ENCODE data around the gene CEP295NL.
"Not testable (repeated sequence)": the region's sequence is repeated elsewhere in the genome, so short reads cannot be mapped to it uniquely, and the experiment has no call there.

The CEP295NL gene

DNA sequence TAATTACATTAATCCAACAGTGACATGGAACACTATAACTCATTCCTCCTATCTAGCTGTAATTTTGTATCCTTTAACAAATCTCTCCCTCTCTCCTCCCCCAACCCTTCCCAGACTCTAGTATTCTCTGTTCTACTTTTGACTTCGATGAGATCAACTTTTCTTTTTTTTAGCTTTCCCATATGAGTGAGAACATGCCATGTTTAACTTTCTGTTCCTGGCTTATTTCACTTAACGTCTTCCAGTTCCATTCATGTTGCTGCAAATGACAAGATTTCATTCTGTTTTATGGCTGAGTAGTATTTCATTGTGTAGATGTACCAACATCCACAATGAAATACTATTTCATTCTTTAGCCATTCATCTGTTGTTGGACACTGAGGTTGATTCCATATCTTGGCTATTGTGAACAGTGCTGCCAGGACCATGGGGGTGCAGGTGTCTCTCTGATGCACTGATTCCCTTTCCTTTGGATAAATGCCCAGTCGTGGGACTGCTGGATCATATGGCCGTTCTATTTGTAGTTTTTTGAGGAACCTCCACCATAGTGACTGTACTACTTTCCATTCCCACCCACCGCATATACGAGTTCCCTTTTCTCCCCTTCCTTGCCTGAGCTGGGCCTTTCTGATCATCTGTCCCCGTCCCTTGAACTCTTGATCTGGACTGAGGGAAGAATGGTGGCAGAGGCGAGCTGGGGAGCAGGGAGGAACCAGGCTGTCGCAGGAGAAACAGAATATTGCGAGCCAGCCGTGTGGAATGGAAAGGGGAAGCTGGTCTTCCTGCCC, 7.7 kb upstream of the CEP295NL start:
- no peak overlapping the region for H3K27ac ChIP-seq (ENCODE audit: low read depth, low read length)
- H3K27me3 ChIP-seq (ENCODE audit: control insufficient read depth, insufficient read depth, low read length): no peaks in the 10 kb centered on the region
- H3K9ac ChIP-seq (ENCODE audit: low read length): no peak overlapping the region
- H3K4me3 ChIP-seq (ENCODE audit: low read length): no peak overlapping the region
- H3K36me3 ChIP-seq (ENCODE audit: control insufficient read depth, insufficient read depth, low read length): no peaks in the 10 kb centered on the region
- peaks cover 4% of the 10 kb centered on the region for H3K4me1 ChIP-seq (ENCODE audit: control insufficient read depth, insufficient read depth, low read length)

DNA sequence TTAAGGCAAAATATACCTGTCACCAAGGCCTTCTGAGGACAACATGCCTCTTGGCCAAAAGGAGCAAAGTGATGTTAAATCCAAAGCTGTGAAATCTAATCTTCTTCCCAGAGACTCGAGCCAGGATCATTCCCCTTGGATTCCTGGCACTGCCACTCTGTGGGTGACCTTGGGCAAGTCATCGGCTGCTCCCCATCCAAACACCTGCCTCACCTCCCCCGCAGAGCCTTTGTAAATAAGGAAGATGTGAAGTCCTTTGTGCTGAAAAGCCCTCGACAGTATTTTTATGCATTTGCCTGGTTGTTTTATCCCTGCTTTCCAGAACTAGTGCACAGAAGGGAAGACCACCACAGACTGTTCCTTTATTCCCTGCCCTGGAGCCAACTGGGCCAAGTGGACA, 5.4 kb upstream of the CEP295NL start:
- no peak overlapping the region for H3K4me3 ChIP-seq (ENCODE audit: low read length)
- H3K9ac ChIP-seq (ENCODE audit: low read length): no peak overlapping the region
- H3K27ac ChIP-seq (ENCODE audit: low read depth, low read length): no peak overlapping the region
- no peaks in the 10 kb centered on the region for H3K36me3 ChIP-seq (ENCODE audit: control insufficient read depth, insufficient read depth, low read length)
- H3K27me3 ChIP-seq (ENCODE audit: control insufficient read depth, insufficient read depth, low read length): no peaks in the 10 kb centered on the region
- peaks cover 3% of the 10 kb centered on the region for H3K4me1 ChIP-seq (ENCODE audit: control insufficient read depth, insufficient read depth, low read length)

DNA sequence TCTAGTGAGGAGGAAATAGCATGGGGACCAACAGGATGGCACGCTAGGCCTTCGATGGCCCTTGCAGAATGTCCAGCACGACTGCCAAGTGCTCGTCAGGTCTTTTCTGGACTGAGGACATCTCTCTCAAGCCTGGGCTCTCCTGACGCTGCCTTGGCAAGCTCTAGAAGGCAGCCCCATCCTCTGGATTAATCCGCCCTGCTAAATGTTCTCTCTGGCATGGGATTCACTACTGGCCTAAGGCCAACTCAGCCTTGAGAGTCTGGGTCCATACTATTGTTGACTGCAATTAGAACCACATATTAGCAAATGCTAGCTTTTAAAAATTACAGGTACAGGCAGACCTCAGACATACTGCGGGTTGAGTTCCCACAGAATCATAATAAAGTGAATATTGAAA, 2.5 kb upstream of the CEP295NL start:
- no peak overlapping the region for H3K9ac ChIP-seq (ENCODE audit: low read length)
- no peak overlapping the region for H3K27ac ChIP-seq (ENCODE audit: low read depth, low read length)
- H3K36me3 ChIP-seq (ENCODE audit: control insufficient read depth, insufficient read depth, low read length): no peaks in the 10 kb centered on the region
- no peaks in the 10 kb centered on the region for H3K27me3 ChIP-seq (ENCODE audit: control insufficient read depth, insufficient read depth, low read length)
- no peak overlapping the region for H3K4me3 ChIP-seq (ENCODE audit: low read length)
- H3K4me1 ChIP-seq (ENCODE audit: control insufficient read depth, insufficient read depth, low read length): peaks cover 10% of the 10 kb centered on the region

DNA sequence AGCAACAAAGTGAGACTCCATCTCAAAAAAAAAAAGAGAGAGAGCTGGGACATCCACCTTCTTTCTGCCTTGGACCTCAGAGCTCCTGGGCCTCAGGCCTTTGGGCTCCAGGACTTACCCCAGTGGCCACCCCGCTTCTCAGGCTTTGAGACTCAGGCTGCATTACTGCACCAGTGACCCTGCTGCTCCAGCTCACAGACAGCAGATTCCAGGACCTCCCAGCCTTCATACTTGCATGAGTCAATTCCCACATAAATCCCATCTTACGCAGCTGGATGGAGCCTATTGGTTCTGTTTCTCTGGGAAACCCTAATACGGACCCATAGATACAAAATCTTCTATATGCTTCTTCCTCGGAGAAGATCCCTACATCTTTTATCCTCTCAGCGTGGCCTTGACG, 2.1 kb upstream of the CEP295NL start:
- no peaks in the 10 kb centered on the region for H3K27me3 ChIP-seq (ENCODE audit: control insufficient read depth, insufficient read depth, low read length)
- H3K36me3 ChIP-seq (ENCODE audit: control insufficient read depth, insufficient read depth, low read length): no peaks in the 10 kb centered on the region
- H3K27ac ChIP-seq (ENCODE audit: low read depth, low read length): no peak overlapping the region
- H3K4me1 ChIP-seq (ENCODE audit: control insufficient read depth, insufficient read depth, low read length): peaks cover 10% of the 10 kb centered on the region
- no peak overlapping the region for H3K9ac ChIP-seq (ENCODE audit: low read length)
- no peak overlapping the region for H3K4me3 ChIP-seq (ENCODE audit: low read length)

DNA sequence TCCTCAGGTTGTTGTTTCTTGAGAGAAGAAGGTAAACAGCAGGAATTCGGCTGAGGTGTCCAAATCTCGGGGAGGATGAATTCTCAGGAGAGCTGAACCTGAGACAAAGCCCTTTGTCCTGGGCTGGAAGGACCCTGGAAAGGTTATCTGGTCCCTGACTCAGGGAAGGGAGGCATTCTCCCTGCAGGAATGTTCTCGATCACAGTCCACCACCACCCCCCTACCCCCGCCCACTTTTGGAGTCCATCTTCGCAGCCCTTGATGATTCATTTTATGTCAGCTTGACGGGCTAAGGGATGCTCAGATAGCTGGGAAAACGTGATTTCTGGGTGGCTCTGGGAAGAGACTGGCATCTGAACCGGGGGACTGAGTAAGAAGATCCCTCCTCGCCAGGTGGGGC, 1.4 kb upstream of the CEP295NL start:
- peaks cover 14% of the 10 kb centered on the region for H3K4me1 ChIP-seq (ENCODE audit: control insufficient read depth, insufficient read depth, low read length)

DNA sequence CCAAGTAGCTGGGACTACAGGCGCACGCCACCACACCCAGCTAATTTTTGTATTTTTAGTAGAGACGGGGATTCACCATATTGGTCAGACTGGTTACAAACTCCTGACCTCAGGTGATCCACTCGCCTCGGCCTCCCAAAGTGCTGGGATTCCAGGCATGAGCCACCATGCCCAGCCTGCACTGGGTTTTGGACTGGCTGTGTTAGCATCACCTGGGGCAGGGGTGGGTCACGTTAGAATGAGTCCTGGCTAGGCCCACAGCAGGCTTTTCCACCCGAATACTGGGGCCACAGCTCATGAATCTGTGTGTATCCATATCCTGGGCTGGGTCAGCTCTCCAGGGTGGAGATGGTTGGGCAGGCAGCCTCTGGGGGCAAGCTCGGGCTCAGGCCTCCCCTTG, 770 bp downstream of the CEP295NL start:
- H3K4me1 ChIP-seq (ENCODE audit: control insufficient read depth, insufficient read depth, low read length): peaks cover 25% of the 10 kb centered on the region

More for the DNA sequence above, 1.4 kb upstream of the CEP295NL start:
- no peak overlapping the region for H3K4me3 ChIP-seq (ENCODE audit: low read length)
- H3K9ac ChIP-seq (ENCODE audit: low read length): no peak overlapping the region
- H3K27ac ChIP-seq (ENCODE audit: low read depth, low read length): no peak overlapping the region
- no peaks in the 10 kb centered on the region for H3K36me3 ChIP-seq (ENCODE audit: control insufficient read depth, insufficient read depth, low read length)
- H3K27me3 ChIP-seq (ENCODE audit: control insufficient read depth, insufficient read depth, low read length): no peaks in the 10 kb centered on the region

DNA sequence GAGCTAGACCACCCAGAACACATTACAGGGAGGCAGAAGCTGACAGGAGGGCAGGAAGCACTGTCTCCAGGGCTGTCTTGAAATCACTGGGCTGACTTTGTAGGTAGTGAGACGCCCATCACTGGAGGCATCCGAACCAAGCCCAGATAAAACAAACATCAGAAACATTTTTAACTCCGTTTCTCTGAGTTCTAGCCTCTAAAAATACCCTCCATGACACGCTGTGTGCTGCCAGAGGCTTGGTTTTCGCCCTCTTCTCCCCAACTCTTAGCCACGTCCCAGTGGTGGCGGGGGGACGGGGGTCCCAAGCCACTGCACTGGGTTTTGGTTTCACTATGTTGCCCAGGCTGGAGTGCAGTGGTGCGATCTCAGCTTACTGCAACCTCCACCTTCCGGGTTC, 1.2 kb downstream of the CEP295NL start:
- Histone ChIP-seq H3K36me3 (ENCODE audit: control insufficient read depth, insufficient read depth, low read length) (no peaks in the 10 kb centered on the region), H3K4me3 (ENCODE audit: low read length) (no peak overlapping the region), H3K27me3 (ENCODE audit: control insufficient read depth, insufficient read depth, low read length) (no peaks in the 10 kb centered on the region), H3K9ac (ENCODE audit: low read length) (no peak overlapping the region), H3K27ac (ENCODE audit: low read depth, low read length) (no peak overlapping the region), H3K4me1 (ENCODE audit: control insufficient read depth, insufficient read depth, low read length) (peaks cover 25% of the 10 kb centered on the region)

More for the DNA sequence above, 770 bp downstream of the CEP295NL start:
- H3K27me3 ChIP-seq (ENCODE audit: control insufficient read depth, insufficient read depth, low read length); H3K4me3 ChIP-seq (ENCODE audit: low read length); H3K36me3 ChIP-seq (ENCODE audit: control insufficient read depth, insufficient read depth, low read length); H3K9ac ChIP-seq (ENCODE audit: low read length); H3K27ac ChIP-seq (ENCODE audit: low read depth, low read length): not testable (repeated sequence)

DNA sequence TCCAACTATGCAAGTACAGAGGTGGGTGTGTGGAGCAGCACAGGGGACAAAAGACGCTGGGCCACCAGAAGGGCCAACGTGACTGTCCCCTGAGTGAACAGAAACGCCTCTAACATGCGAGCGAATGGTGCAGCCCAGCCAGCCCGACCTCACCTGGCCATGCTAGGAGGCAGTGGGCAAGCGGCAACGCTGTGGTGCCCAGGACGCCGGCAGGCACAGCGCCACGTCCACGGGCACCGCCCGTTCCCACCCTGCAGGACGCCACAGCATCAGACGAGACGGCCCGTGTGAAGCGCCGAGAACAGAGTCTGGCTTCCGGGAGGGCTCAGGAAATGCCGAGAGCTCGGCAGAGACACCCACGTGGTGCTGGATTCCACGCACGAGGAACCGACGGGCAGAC, 2.2 kb downstream of the CEP295NL start:
- Histone ChIP-seq H3K36me3 (ENCODE audit: control insufficient read depth, insufficient read depth, low read length) (no peaks in the 10 kb centered on the region), H3K27ac (ENCODE audit: low read depth, low read length) (no peak overlapping the region), H3K4me1 (ENCODE audit: control insufficient read depth, insufficient read depth, low read length) (peaks cover 35% of the 10 kb centered on the region), H3K4me3 (ENCODE audit: low read length) (no peak overlapping the region), H3K9ac (ENCODE audit: low read length) (no peak overlapping the region), H3K27me3 (ENCODE audit: control insufficient read depth, insufficient read depth, low read length) (no peaks in the 10 kb centered on the region)

DNA sequence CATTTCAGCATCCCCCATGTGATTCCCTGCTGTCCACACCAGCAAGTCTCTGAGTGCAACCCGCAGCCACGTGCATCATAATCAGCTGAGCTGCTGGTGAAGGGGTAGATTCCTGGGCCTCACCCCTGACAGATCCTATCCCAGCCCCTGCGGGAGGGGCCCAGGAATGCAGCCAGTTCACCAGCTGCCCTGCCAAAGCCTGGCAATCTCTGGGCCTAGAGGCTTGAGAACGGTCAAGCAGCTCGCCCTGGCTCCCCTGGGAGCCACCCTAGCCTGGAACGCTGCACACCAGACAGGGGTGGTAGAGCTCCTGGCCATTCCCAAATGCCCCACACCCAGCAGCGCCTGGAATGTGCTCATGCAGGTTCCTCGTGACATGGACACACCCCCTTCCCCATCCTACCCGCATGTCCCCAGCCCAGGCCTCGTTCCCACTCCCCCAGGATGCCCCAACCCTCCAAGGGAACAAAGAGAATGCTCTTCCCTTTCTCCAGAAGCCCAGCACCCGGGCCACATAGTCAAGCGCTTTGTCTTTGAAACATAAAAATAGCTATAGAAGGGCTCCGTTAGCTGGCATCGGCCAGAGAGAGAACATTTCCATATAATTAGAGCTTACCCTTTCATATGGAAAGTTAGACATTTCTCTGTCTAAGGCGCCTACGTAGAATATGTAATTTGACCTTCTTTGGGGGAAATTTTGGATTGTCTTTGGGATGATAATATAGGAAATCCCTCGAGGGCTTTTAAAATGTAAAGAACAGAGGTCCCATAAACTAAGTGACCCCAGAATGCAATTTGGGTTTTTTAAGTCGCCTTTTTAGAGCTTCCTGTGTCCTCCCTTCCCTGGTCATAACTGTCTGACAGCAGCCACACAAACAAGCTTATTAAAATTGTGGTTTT, 3.4 kb downstream of the CEP295NL start:
- peaks cover 42% of the 10 kb centered on the region for H3K4me1 ChIP-seq (ENCODE audit: control insufficient read depth, insufficient read depth, low read length)
- no peaks in the 10 kb centered on the region for H3K36me3 ChIP-seq (ENCODE audit: control insufficient read depth, insufficient read depth, low read length)
- no peak overlapping the region for H3K9ac ChIP-seq (ENCODE audit: low read length)
- H3K27me3 ChIP-seq (ENCODE audit: control insufficient read depth, insufficient read depth, low read length): no peaks in the 10 kb centered on the region
- H3K27ac ChIP-seq (ENCODE audit: low read depth, low read length): no peak overlapping the region
- no peak overlapping the region for H3K4me3 ChIP-seq (ENCODE audit: low read length)

DNA sequence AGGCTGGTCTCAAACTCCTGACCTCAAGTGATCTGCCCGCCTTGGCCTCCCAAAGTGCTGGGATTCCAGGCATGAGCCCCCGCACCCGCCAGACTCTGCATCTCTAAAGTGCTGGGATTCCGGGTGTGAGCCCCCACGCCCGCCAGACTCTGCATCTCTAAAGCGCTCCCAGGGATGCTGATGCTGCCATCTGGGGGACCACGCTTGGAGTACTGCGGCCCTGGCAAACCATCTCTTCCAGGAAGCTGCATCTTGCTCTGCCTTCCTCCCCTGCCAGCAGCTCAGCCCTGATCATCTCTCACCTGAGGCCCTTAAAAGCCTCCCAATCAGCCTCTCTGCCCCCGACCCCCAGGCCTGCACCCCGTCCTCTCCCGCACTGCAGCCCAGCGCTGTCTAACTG, 4.1 kb downstream of the CEP295NL start:
- Histone ChIP-seq H3K36me3 (ENCODE audit: control insufficient read depth, insufficient read depth, low read length) (no peaks in the 10 kb centered on the region), H3K4me1 (ENCODE audit: control insufficient read depth, insufficient read depth, low read length) (peaks cover 45% of the 10 kb centered on the region), H3K27me3 (ENCODE audit: control insufficient read depth, insufficient read depth, low read length) (no peaks in the 10 kb centered on the region), H3K9ac (ENCODE audit: low read length) (no peak overlapping the region), H3K4me3 (ENCODE audit: low read length) (no peak overlapping the region), H3K27ac (ENCODE audit: low read depth, low read length) (no peak overlapping the region)

DNA sequence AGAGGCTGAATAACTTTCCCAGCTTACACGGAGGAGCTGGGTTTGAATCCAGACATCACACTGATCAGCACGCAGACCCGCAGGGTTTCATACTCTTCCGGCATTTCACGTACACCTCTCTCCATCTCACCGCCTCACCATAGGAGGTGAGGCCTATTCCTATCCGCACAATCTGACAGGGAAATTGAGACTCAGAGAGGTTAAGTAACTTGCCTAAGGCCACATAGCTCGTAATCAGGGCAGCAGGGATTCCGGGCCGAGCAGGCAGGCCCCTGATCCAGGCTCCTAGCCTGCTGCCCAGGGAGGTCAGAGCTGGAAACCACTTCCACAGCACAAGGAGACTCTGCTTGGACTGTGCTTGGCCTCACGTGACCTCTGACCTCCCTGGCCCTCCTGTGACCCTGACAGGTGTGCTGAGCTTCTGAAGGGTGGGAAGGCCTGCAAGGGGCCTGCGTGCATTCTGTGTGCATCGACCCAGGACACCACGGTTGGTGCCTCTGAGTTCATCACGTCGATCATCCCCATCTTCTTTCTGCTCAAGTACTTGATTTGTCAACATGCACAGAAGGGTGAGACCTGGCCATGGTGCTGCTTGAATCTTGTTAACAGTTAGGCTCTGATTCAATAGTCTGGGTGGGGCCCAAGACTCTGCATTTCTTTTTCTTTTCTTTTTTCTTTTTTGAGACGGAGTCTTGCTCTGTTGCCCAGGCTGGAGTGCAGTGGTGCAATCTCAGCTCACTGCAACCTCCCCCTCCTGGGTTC, 4.7 kb downstream of the CEP295NL start:
- Histone ChIP-seq H3K4me1 (ENCODE audit: control insufficient read depth, insufficient read depth, low read length) (peaks cover 47% of the 10 kb centered on the region), H3K9ac (ENCODE audit: low read length) (no peak overlapping the region), H3K4me3 (ENCODE audit: low read length) (no peak overlapping the region), H3K36me3 (ENCODE audit: control insufficient read depth, insufficient read depth, low read length) (no peaks in the 10 kb centered on the region), H3K27me3 (ENCODE audit: control insufficient read depth, insufficient read depth, low read length) (no peaks in the 10 kb centered on the region), H3K27ac (ENCODE audit: low read depth, low read length) (no peak overlapping the region)

DNA sequence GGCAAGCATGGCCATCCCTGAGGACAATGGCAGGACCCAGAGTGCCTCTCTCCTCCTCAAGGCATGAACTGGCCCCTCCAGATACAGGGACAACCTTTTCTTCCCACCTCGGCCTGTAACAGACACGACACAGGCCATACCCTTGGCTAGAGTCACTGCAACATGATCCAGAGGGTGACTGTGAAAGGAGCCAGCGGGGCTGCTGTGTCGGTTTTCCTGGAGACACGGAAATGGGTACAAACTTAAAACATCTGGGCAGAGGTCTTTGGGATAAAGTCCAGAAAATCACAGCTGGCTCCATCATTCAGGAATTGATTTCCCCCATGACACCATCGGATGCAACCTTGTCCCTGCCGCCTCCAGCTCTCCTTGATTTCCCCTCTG, 5.3 kb downstream of the CEP295NL start:
- Histone ChIP-seq H3K27ac (ENCODE audit: low read depth, low read length) (no peak overlapping the region), H3K36me3 (ENCODE audit: control insufficient read depth, insufficient read depth, low read length) (no peaks in the 10 kb centered on the region), H3K4me1 (ENCODE audit: control insufficient read depth, insufficient read depth, low read length) (peaks cover 47% of the 10 kb centered on the region), H3K4me3 (ENCODE audit: low read length) (no peak overlapping the region), H3K27me3 (ENCODE audit: control insufficient read depth, insufficient read depth, low read length) (no peaks in the 10 kb centered on the region), H3K9ac (ENCODE audit: low read length) (no peak overlapping the region)

All from rectal smooth muscle tissue (tissue), 1 donor.